NCI-H1930 (cell line): Measurements from ENCODE around the gene HPX.

Experiments
- DNase-seq, 2 experiments: peaks; one replicate each; lab custom pipeline; 2025; lab: John Stamatoyannopoulos, UW

Gene HPX

GRCh38 chr11:6458352-6459098 is 17.7 kb upstream of the HPX start:
- no peak for DNase-seq

GRCh38 chr11:6457581-6458320 is 17.0 kb upstream of the HPX start:
- DNase-seq: no peak

- no peak for DNase-seq
Measured at GRCh38 chr11:6456361-6457073, 15.7 kb upstream of the HPX start.

GRCh38 chr11:6455070-6455469 is 14.3 kb upstream of the HPX start:
- DNase-seq: no peak

- no peak for DNase-seq
Measured at GRCh38 chr11:6453152-6453551, 12.4 kb upstream of the HPX start.

- no peak for DNase-seq
Measured at GRCh38 chr11:6452219-6452618, 11.4 kb upstream of the HPX start.

GRCh38 chr11:6448574-6448973 is 7.8 kb upstream of the HPX start:
- DNase-seq: no peak

- peak in 1 of 2 experiments; percentile 9 for DNase-seq
Measured at GRCh38 chr11:6443269-6444003, 2.6 kb upstream of the HPX start.

GRCh38 chr11:6442441-6442840 is 1.7 kb upstream of the HPX start:
- DNase-seq: no peak

- peak; percentile 19 to 22 for DNase-seq
Measured at GRCh38 chr11:6438979-6439571, 1.7 kb downstream of the HPX start.

GRCh38 chr11:6437993-6438392 is 2.8 kb downstream of the HPX start:
- no peak for DNase-seq

GRCh38 chr11:6437423-6437822 is 3.4 kb downstream of the HPX start:
- DNase-seq: no peak

- DNase-seq: no peak
Measured at GRCh38 chr11:6433998-6434660, 6.7 kb downstream of the HPX start.

GRCh38 chr11:6431861-6432260 is 8.9 kb downstream of the HPX start:
- DNase-seq: no peak

GRCh38 chr11:6427516-6427915 is 13.3 kb downstream of the HPX start:
- no peak for DNase-seq

- DNase-seq: no peak
Measured at GRCh38 chr11:6420677-6421076, 20.1 kb downstream of the HPX start.

- peak; percentile 41 to 75 for DNase-seq
Measured at GRCh38 chr11:6419009-6419631, 21.7 kb downstream of the HPX start, which contains the start of gene APBB1. TSS of gene APBB1 (minus strand) at chr11:6419094. CDS start at chr11:6411347, 7,747 bp downstream.

- no peak for DNase-seq
Measured at GRCh38 chr11:6418557-6419008, 22.2 kb downstream of the HPX start.

GRCh38 chr11:6417907-6418556 is 22.8 kb downstream of the HPX start:
- DNase-seq: no peak

GRCh38 chr11:6415797-6416196 is 25.0 kb downstream of the HPX start:
- DNase-seq: no peak
